Measurements from ENCODE around the gene RAB6B.

Gene RAB6B

GRCh38 chr3:133934073-133934970 lies 38.6 kb upstream of the RAB6B start:
- Histone ChIP-seq H3K4me1 (ENCODE audit: insufficient read depth, poor library complexity, severe bottlenecking) (no peaks in the 10 kb centered on the region), H3K27me3 (ENCODE audit: insufficient read depth, poor library complexity, severe bottlenecking) (no peaks in the 10 kb centered on the region), H3K4me3 (ENCODE audit: severe bottlenecking) (no peak overlapping the region), H3K36me3 (ENCODE audit: low read depth) (no peaks in the 10 kb centered on the region), H3K9me3 (ENCODE audit: severe bottlenecking) (no peaks in the 10 kb centered on the region), H3K27ac (ENCODE audit: poor library complexity, severe bottlenecking) (no peak overlapping the region)
- peak; percentile 30 for DNase-seq (ENCODE audit: low spot score)
- no peak for ATAC-seq (ENCODE audit: low read depth)
- no peak for TF ChIP-seq CTCF (IDR thresholded peaks at IDR 0.05; ENCODE audit: poor library complexity, severe bottlenecking)

GRCh38 chr3:133933097-133934024 lies 37.7 kb upstream of the RAB6B start:
- Histone ChIP-seq H3K36me3 (ENCODE audit: low read depth) (no peaks in the 10 kb centered on the region), H3K27ac (ENCODE audit: poor library complexity, severe bottlenecking) (no peak overlapping the region)
- TF ChIP-seq CTCF (IDR thresholded peaks at IDR 0.05; ENCODE audit: poor library complexity, severe bottlenecking), result no peak

DNA sequence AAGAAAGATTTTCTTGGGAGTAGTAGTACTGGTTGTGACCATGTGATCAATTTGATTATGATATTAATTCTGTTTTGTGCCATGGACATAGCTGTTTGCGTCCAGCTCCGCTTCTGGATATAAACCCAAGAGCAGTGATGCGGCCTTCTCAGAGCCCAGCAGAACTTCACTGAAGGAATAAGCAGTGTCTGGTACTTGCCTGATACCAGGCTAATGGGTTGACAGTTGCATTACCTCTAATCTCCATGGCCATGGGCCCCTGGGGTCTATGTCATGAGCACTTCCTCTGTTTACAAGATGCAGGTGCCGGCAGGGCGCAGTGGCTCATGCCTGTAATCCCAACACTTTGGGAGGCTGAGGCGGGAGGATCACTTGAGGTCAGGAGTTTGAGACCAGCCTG lies 36.3 kb upstream of the RAB6B start:
- no peak overlapping the region for H3K27ac ChIP-seq (ENCODE audit: poor library complexity, severe bottlenecking)
- no peak for TF ChIP-seq CTCF (IDR thresholded peaks at IDR 0.05; ENCODE audit: poor library complexity, severe bottlenecking)
- no peak for ATAC-seq (ENCODE audit: low read depth)
- no peaks in the 10 kb centered on the region for H3K27me3 ChIP-seq (ENCODE audit: insufficient read depth, poor library complexity, severe bottlenecking)
- DNase-seq (ENCODE audit: low spot score), result no peak
- no peaks in the 10 kb centered on the region for H3K4me1 ChIP-seq (ENCODE audit: insufficient read depth, poor library complexity, severe bottlenecking)
- no peaks in the 10 kb centered on the region for H3K36me3 ChIP-seq (ENCODE audit: low read depth)
- no peaks in the 10 kb centered on the region for H3K9me3 ChIP-seq (ENCODE audit: severe bottlenecking)
- H3K4me3 ChIP-seq (ENCODE audit: severe bottlenecking), result no peak overlapping the region

More at GRCh38 chr3:133933097-133934024, 37.7 kb upstream of the RAB6B start:
- H3K27me3 ChIP-seq (ENCODE audit: insufficient read depth, poor library complexity, severe bottlenecking), result no peaks in the 10 kb centered on the region
- H3K4me1 ChIP-seq (ENCODE audit: insufficient read depth, poor library complexity, severe bottlenecking), result no peaks in the 10 kb centered on the region
- H3K4me3 ChIP-seq (ENCODE audit: severe bottlenecking), result no peak overlapping the region
- H3K9me3 ChIP-seq (ENCODE audit: severe bottlenecking), result no peaks in the 10 kb centered on the region
- DNase-seq (ENCODE audit: low spot score), result peak; percentile 26
- no peak for ATAC-seq (ENCODE audit: low read depth)

- DNase-seq (ENCODE audit: low spot score) (no peak), ATAC-seq (ENCODE audit: low read depth) (no peak)
- Histone ChIP-seq H3K36me3 (ENCODE audit: low read depth) (no peaks in the 10 kb centered on the region), H3K4me1 (ENCODE audit: insufficient read depth, poor library complexity, severe bottlenecking) (no peaks in the 10 kb centered on the region), H3K4me3 (ENCODE audit: severe bottlenecking) (no peak overlapping the region), H3K27me3 (ENCODE audit: insufficient read depth, poor library complexity, severe bottlenecking) (no peaks in the 10 kb centered on the region), H3K27ac (ENCODE audit: poor library complexity, severe bottlenecking) (no peak overlapping the region), H3K9me3 (ENCODE audit: severe bottlenecking) (no peaks in the 10 kb centered on the region)
- TF ChIP-seq CTCF (IDR thresholded peaks at IDR 0.05; ENCODE audit: poor library complexity, severe bottlenecking), result no peak
Measured at GRCh38 chr3:133931084-133931483, 35.4 kb upstream of the RAB6B start.
